ENCODE measurements around the gene ARL5B.

ARL5B gene

DNA sequence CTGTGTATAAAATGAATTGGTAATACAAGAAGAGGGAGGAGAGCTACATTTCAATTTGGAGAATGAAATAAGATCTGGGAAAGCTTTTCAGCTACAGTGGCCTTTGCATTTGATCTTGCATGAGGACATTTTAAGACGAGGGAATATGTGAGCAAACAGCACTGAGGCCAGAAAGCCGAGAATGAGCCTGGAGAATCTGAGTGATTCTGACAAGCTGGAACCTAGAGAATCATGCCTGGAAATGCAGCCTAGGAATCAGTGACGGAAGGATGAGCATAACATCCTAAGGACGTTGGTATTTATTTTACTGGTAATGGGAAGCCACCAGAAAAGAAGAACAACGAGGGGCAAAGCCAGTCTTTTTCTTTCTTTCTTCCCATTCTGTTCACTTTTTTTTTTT is 44.3 kb downstream of the ARL5B start:
- ATAC-seq (no peak), DNase-seq (no peak)

DNA sequence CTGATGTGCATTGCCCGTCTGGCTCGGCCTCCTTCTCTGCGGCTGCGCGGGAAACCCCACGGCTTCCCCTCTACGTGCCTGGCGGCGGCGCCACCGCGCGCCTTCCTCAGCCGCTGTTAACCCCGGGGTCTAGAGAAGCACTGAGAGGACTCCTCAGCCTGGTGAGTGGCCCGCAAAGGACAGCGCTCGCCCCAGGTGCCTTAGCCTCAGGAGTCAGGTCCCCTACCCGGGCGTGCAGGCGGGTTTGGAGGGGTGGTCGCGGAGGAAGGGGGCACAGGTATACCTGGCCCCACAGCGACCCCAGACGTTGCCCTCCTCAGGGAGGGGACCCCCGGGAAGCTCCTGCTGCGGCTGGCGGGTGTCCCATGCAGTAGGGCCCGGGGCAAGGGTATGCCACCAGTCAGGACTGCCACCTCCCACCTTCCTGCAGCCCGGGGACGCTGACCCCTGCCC is 51.0 kb downstream of the ARL5B start:
- no peak for ATAC-seq

DNA sequence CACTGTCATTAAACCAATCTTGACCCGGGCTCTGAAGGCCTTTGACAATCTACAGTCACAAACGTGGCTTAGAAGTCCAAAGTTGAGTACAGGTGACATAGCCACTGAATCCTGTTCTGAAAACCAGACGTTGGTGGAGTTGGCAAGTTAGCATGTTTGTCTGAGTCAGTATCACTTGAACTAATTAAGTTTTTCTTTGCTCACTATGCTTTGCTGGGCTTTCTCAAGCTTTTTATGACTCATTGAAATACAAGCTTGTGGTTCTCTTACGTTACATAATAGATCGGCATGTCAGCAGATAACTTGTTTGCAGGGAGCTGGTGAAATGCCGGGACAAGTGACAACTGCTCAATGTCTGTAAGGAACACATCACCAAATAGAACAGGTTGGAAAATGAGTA is 53.8 kb downstream of the ARL5B start:
- DNase-seq (no peak), ATAC-seq (no peak)

More for the DNA sequence above, 51.0 kb downstream of the ARL5B start:
- no peak for DNase-seq

DNA sequence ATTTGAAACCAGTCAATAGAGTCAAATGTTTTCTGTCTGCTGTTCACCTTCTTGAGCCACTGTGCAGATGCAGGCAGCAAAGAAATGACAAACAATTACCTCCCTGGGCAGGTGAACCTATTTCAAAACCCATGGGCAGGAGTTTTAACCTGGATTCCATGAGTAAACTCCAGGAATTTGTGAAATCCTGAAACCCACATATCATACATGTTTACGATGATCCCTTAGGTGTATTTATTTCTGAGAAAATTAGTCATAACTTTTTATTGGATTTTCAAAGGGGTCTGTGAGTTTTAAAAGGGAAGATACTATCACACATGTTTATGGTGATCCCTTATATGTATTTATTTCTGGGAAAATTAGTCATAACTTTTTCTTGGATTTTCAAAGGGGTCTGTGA is 59.8 kb downstream of the ARL5B start:
- no peak for DNase-seq
- ATAC-seq = no peak

DNA sequence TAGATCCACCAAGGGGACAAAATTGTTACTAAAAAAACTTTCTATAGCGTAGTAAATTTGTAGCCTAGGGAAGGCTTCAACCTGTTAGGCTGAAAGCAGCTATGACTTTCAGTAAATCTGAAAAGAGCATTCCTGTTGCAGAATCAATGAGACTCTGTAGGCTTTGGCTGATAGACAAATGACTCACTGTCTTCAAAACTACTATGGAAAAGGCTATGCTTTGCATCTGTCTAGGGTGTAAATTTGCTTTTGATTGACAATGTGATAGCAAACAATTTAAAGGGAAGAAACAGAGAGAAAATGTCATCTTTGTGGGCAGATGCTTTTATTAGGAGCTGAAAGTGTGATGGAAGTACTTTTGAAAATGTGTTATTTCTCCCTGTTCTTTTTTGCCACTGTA is 60.6 kb downstream of the ARL5B start:
- no peak for ATAC-seq
- DNase-seq = no peak

DNA sequence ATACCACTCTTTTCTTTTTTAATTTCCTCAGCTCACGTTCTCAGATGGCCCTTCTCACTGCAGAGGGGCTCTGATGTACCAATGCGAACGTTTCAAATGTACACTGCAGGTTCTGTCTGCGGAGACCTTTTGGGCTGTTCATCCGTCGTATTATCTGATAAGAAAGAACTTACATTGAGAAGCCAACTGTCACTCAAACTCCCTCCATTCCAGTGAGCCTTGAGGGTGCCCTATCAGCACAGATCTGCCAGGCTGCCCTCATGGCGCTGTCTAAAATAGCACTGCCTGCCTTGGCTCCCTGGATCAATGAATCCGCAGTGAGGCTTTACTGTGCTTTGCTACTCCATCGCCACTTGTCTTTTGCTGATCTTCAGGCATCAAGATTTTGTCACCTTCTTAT is 61.8 kb downstream of the ARL5B start:
- DNase-seq (no peak), ATAC-seq (no peak)

DNA sequence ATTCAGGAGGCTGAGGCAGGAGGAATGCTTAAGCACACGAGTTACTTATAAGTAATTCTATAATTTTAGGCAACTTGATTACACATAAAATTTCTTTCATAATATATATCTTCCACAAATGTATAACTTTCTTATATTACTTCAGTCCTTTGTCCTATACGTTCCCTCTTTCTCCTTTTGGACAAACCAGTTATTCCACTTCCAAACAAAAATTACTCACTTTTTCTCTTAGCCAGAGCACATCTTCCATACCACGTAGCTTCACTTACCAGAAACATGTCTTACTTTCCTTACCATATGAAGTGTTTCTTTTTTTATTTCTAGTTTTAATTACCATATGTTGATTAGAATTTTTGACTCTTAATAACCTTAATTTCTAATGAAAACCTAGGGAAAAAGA is 64.6 kb downstream of the ARL5B start:
- DNase-seq = no peak
- no peak for ATAC-seq
